ENCODE results near the gene SLC2A8. TPM values are rescaled to one million over a fixed set of nuclear protein-coding genes. Genes with fewer than 3 reads are reported as not detected.

Gene SLC2A8
- total RNA-seq, 1 experiment from 2014 or later = 37.4 TPM

DNA sequence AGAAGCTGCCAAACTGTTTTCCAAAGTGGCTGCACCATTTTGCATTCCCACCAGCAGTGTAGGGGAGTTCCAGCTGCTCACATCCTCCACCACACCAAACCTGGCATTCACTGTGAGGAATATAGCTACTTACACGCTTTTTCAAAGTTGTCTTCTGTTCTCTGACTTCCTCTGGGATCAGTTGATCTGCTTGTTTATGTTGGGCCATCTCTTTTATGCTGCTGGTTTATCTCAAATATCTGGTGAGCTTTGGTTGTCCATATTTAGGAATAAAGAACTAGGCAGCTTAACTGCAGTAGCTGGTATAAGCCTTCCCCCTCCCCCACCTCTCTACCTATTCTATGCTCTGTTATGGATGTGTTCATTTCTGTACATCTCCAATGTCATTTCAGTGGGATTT is 18.7 kb downstream of the SLC2A8 start (continued):
- no peak for TF ChIP-seq ZNF219 (CRISPR knock-in tag; IDR thresholded peaks at IDR 0.05; ENCODE audit: borderline replicate concordance)
- TF ChIP-seq SP1 (CRISPR knock-in tag; conservative IDR thresholded peaks at IDR 0.05) = no peak
- TF ChIP-seq, protein P1, sequence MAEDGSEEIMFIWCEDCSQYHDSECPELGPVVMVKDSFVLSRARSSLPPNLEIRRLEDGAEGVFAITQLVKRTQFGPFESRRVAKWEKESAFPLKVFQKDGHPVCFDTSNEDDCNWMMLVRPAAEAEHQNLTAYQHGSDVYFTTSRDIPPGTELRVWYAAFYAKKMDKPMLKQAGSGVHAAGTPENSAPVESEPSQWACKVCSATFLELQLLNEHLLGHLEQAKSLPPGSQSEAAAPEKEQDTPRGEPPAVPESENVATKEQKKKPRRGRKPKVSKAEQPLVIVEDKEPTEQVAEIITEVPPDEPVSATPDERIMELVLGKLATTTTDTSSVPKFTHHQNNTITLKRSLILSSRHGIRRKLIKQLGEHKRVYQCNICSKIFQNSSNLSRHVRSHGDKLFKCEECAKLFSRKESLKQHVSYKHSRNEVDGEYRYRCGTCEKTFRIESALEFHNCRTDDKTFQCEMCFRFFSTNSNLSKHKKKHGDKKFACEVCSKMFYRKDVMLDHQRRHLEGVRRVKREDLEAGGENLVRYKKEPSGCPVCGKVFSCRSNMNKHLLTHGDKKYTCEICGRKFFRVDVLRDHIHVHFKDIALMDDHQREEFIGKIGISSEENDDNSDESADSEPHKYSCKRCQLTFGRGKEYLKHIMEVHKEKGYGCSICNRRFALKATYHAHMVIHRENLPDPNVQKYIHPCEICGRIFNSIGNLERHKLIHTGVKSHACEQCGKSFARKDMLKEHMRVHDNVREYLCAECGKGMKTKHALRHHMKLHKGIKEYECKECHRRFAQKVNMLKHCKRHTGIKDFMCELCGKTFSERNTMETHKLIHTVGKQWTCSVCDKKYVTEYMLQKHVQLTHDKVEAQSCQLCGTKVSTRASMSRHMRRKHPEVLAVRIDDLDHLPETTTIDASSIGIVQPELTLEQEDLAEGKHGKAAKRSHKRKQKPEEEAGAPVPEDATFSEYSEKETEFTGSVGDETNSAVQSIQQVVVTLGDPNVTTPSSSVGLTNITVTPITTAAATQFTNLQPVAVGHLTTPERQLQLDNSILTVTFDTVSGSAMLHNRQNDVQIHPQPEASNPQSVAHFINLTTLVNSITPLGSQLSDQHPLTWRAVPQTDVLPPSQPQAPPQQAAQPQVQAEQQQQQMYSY (CRISPR knock-in tag; IDR thresholded peaks at IDR 0.05) = no peak
- TF ChIP-seq, protein P2, sequence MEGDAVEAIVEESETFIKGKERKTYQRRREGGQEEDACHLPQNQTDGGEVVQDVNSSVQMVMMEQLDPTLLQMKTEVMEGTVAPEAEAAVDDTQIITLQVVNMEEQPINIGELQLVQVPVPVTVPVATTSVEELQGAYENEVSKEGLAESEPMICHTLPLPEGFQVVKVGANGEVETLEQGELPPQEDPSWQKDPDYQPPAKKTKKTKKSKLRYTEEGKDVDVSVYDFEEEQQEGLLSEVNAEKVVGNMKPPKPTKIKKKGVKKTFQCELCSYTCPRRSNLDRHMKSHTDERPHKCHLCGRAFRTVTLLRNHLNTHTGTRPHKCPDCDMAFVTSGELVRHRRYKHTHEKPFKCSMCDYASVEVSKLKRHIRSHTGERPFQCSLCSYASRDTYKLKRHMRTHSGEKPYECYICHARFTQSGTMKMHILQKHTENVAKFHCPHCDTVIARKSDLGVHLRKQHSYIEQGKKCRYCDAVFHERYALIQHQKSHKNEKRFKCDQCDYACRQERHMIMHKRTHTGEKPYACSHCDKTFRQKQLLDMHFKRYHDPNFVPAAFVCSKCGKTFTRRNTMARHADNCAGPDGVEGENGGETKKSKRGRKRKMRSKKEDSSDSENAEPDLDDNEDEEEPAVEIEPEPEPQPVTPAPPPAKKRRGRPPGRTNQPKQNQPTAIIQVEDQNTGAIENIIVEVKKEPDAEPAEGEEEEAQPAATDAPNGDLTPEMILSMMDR (IDR thresholded peaks at IDR 0.05) = no peak
- TF ChIP-seq, protein P3, sequence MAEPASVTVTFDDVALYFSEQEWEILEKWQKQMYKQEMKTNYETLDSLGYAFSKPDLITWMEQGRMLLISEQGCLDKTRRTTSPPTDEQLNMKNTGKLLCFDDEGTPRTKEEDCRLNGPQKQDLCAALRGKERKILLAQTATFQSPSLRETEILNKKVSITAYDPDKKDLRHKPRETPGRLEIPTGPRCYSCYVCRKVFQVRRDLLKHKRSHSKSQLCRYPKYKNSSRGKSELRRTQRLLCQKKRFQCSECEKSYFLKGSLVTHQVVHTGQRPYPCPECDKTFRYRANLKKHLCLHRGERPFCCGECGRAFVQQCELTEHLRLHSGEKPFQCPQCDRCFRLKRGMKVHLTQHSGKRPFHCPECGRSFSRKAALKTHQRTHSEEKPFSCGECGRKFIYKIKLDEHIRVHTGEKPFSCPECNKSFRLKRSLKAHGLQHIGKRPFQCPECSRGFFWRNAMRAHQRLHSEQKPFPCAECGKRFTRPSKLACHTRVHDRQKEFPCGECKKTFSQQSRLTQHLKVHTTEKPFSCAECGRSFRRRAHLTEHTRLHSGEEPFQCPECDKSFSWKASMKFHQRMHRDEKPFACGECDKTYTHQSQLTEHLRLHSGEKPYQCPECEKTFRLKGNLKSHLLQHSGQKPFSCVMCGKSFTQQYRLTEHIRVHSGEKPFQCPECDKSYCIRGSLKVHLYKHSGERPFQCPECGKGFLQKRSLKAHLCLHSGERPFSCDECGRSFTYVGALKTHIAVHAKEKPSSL (CRISPR knock-in tag; conservative IDR thresholded peaks at IDR 0.05) = no peak
- TF ChIP-seq, protein P4, sequence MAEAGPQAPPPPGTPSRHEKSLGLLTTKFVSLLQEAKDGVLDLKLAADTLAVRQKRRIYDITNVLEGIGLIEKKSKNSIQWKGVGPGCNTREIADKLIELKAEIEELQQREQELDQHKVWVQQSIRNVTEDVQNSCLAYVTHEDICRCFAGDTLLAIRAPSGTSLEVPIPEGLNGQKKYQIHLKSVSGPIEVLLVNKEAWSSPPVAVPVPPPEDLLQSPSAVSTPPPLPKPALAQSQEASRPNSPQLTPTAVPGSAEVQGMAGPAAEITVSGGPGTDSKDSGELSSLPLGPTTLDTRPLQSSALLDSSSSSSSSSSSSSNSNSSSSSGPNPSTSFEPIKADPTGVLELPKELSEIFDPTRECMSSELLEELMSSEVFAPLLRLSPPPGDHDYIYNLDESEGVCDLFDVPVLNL (CRISPR knock-in tag; IDR thresholded peaks at IDR 0.05; ENCODE audit: borderline replicate concordance, low read depth) = no peak

DNA sequence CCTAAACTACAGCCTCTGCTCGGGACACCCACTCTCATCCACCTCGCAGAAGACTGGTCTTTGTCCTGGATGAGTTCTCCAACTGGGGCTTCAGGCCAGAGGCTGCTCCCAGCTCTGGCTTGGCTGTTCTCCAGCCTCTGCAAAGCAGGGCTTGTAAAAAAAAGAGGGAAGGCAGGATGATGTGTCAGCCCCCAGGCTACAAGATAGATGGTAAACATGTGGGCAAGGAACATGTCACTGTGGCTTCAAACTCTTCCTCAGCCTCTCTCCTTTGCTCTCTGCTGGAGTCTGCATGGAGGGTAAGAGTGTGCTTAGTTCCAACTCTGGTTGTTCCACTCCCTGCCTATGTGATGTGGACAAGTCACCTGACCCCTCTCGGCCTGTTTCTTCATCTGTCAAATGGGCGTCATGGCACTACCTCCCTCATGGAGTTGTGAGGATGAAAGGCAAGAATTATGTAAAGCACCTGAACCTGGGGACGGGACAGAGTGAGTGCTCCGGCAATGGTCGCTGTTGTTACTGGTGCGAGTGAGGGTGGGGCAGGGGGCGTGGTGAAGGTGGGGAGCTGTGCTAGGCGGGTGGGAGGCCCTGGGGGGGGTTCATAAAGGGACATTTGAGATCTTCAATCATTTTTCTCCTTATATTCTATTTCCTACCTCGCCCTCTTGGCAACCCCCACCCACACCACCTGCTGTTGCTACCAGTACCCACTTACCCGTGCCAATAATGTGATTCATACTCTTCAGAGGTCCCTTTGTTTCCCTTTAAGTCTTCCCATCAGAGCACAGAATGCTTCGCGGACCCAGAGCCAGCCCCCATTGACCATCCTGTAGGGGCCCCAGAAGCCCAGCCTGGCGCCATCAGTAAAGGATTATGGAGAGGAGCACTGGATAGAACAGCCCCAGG is 20.4 kb downstream of the SLC2A8 start:
- no peak for DNase-seq (ENCODE audit: low spot score)
- Mint-ChIP-seq H3K27me3 (ENCODE audit: low read depth) (peaks cover 3% of the 10 kb centered on the region; the same call in 1 of the 2 replicates), H3K9me3 (no peaks in the 10 kb centered on the region), H3K36me3 (no peaks in the 10 kb centered on the region), H3K27ac (no peak overlapping the region), H3K4me3 (no peak overlapping the region), H3K4me1 (peaks cover 20% of the 10 kb centered on the region)
- ATAC-seq = no peak
- CTCF ChIA-PET = interaction anchor here (0.7 to 3.3 kb wide), 26 partner anchors 9 to 452 kb away, joined by 3 to 37 read pairs (median 4); partner anchors contain the start of genes SLC2A8 and TOR2A
- POLR2A ChIA-PET = interaction anchor here (0.7 to 1.3 kb wide), 2 partner anchors 21 to 193 kb away, joined by 3 to 5 read pairs; partner anchors contain the start of gene SLC2A8
- TF ChIP-seq, protein P5, sequence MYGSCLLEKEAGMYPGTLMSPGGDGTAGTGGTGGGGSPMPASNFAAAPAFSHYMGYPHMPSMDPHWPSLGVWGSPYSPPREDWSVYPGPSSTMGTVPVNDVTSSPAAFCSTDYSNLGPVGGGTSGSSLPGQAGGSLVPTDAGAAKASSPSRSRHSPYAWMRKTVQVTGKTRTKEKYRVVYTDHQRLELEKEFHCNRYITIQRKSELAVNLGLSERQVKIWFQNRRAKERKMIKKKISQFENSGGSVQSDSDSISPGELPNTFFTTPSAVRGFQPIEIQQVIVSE (CRISPR knock-in tag; IDR thresholded peaks at IDR 0.05; ENCODE audit: borderline replicate concordance) = no peak
- no peak for TF ChIP-seq OVOL2 (CRISPR knock-in tag; IDR thresholded peaks at IDR 0.05; ENCODE audit: borderline replicate concordance)
- TF ChIP-seq ETV6 (CRISPR knock-in tag; IDR thresholded peaks at IDR 0.05) = no peak
- no peak for TF ChIP-seq CBFB (CRISPR knock-in tag; IDR thresholded peaks at IDR 0.05; ENCODE audit: low read depth)
- TF ChIP-seq, protein P6, sequence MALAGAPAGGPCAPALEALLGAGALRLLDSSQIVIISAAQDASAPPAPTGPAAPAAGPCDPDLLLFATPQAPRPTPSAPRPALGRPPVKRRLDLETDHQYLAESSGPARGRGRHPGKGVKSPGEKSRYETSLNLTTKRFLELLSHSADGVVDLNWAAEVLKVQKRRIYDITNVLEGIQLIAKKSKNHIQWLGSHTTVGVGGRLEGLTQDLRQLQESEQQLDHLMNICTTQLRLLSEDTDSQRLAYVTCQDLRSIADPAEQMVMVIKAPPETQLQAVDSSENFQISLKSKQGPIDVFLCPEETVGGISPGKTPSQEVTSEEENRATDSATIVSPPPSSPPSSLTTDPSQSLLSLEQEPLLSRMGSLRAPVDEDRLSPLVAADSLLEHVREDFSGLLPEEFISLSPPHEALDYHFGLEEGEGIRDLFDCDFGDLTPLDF (CRISPR knock-in tag; IDR thresholded peaks at IDR 0.05) = no peak
- TF ChIP-seq, protein P7, sequence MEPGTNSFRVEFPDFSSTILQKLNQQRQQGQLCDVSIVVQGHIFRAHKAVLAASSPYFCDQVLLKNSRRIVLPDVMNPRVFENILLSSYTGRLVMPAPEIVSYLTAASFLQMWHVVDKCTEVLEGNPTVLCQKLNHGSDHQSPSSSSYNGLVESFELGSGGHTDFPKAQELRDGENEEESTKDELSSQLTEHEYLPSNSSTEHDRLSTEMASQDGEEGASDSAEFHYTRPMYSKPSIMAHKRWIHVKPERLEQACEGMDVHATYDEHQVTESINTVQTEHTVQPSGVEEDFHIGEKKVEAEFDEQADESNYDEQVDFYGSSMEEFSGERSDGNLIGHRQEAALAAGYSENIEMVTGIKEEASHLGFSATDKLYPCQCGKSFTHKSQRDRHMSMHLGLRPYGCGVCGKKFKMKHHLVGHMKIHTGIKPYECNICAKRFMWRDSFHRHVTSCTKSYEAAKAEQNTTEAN (CRISPR knock-in tag; IDR thresholded peaks at IDR 0.05) = no peak
- no peak for TF ChIP-seq TCF7 (CRISPR knock-in tag; IDR thresholded peaks at IDR 0.05; ENCODE audit: low read depth)
- TF ChIP-seq NR3C1 (CRISPR knock-in tag; conservative IDR thresholded peaks at IDR 0.05; ENCODE audit: low read depth) = no peak
- TF ChIP-seq, protein P8, sequence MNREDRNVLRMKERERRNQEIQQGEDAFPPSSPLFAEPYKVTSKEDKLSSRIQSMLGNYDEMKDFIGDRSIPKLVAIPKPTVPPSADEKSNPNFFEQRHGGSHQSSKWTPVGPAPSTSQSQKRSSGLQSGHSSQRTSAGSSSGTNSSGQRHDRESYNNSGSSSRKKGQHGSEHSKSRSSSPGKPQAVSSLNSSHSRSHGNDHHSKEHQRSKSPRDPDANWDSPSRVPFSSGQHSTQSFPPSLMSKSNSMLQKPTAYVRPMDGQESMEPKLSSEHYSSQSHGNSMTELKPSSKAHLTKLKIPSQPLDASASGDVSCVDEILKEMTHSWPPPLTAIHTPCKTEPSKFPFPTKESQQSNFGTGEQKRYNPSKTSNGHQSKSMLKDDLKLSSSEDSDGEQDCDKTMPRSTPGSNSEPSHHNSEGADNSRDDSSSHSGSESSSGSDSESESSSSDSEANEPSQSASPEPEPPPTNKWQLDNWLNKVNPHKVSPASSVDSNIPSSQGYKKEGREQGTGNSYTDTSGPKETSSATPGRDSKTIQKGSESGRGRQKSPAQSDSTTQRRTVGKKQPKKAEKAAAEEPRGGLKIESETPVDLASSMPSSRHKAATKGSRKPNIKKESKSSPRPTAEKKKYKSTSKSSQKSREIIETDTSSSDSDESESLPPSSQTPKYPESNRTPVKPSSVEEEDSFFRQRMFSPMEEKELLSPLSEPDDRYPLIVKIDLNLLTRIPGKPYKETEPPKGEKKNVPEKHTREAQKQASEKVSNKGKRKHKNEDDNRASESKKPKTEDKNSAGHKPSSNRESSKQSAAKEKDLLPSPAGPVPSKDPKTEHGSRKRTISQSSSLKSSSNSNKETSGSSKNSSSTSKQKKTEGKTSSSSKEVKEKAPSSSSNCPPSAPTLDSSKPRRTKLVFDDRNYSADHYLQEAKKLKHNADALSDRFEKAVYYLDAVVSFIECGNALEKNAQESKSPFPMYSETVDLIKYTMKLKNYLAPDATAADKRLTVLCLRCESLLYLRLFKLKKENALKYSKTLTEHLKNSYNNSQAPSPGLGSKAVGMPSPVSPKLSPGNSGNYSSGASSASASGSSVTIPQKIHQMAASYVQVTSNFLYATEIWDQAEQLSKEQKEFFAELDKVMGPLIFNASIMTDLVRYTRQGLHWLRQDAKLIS (CRISPR knock-in tag; IDR thresholded peaks at IDR 0.05; ENCODE audit: borderline replicate concordance) = no peak
- TF ChIP-seq GTF2I (CRISPR knock-in tag; conservative IDR thresholded peaks at IDR 0.05) = no peak
- TF ChIP-seq CREM (CRISPR knock-in tag; IDR thresholded peaks at IDR 0.05) = no peak

All from WTC11 (cell line).